K562 (cell line): Measurements from ENCODE around the gene KLHL9.

Experiments used
- HDAC3 ChIP-seq: fragments of 450-650 bp; IDR thresholded peaks from 2 replicates; pipeline ENCODE4 v1.6.1; 2018; ENCODE audit warnings: borderline replicate concordance, mild to moderate bottlenecking, moderate library complexity; ENCODE audit not compliant: partially characterized antibody
- KDM1A ChIP-seq, 2 experiments: fragments of 450-650 bp; IDR thresholded peaks; 2 replicates each; pipeline ENCODE4 v1.6.1; 2016; ENCODE audit warnings: mild to moderate bottlenecking in 2 of 2
- PCBP1 ChIP-seq: fragments of 200-400 bp; formaldehyde crosslinking; IDR thresholded peaks from 2 replicates; pipeline ENCODE4 v1.6.1; 2018; ENCODE audit warnings: mild to moderate bottlenecking, low read depth, low read length; ENCODE audit not compliant: poor library complexity, severe bottlenecking
- YY1 ChIP-seq, 3 experiments: IDR thresholded peaks; 2 replicates each; pipeline ENCODE4 v1.6.1; 2011; ENCODE audit warnings: low read length in 2 of 3, mild to moderate bottlenecking in 2 of 3, moderate library complexity in 2 of 3, borderline replicate concordance in 1 of 3, control low read depth in 1 of 3, low read depth in 1 of 3; ENCODE audit not compliant: insufficient read depth in 3 of 3, insufficient replicate concordance in 2 of 3, control insufficient read depth in 1 of 3, insufficient read length in 1 of 3; ENCODE audit errors: extremely low read depth in 1 of 3
- ZBED1 ChIP-seq: IDR thresholded peaks from 2 replicates; pipeline ENCODE4 v1.6.1; 2014
- ZFP30 ChIP-seq: fragments of 250-450 bp; sonication (Bioruptor Pico); IDR thresholded peaks from 2 replicates; pipeline ENCODE4 v1.8.0; 2022; ENCODE audit warnings: moderate library complexity, mild to moderate bottlenecking, inconsistent platforms, borderline replicate concordance
- ZNF133 ChIP-seq: fragments of 250-450 bp; sonication (Bioruptor Pico); IDR thresholded peaks from 2 replicates; pipeline ENCODE4 v1.4.0; 2020; ENCODE audit warnings: mild to moderate bottlenecking
- ZNF76 ChIP-seq: fragments of 250-450 bp; sonication (Bioruptor Pico); IDR thresholded peaks from 2 replicates; pipeline ENCODE4 v1.4.0; 2020; ENCODE audit warnings: mild to moderate bottlenecking, moderate library complexity, borderline replicate concordance
- TF ChIP-seq, protein P1 (sequence below): sonication (generic); formaldehyde crosslinking; IDR thresholded peaks from 2 replicates; pipeline ENCODE4 v1.5.0; 2020; ENCODE audit warnings: missing genetic modification reagents
- TF ChIP-seq, protein P2 (sequence below), 3 experiments: IDR thresholded peaks in 2 of 3; conservative IDR thresholded peaks in 1 of 3; 2 replicates each; pipeline ENCODE4 v1.5.1; 2011 to 2012; ENCODE audit warnings: low read length in 3 of 3, mild to moderate bottlenecking in 3 of 3, control low read depth in 2 of 3, improper control_type of control experiment in 1 of 3, inconsistent platforms in 1 of 3, low read depth in 1 of 3, mixed read lengths in 1 of 3, moderate library complexity in 1 of 3; ENCODE audit not compliant: insufficient read depth in 2 of 3
- TF ChIP-seq, protein P3 (sequence below): sonication (generic); formaldehyde crosslinking; IDR thresholded peaks from 2 replicates; pipeline ENCODE4 v1.8.0; 2022; ENCODE audit warnings: mild to moderate bottlenecking, missing genetic modification reagents

DNA sequence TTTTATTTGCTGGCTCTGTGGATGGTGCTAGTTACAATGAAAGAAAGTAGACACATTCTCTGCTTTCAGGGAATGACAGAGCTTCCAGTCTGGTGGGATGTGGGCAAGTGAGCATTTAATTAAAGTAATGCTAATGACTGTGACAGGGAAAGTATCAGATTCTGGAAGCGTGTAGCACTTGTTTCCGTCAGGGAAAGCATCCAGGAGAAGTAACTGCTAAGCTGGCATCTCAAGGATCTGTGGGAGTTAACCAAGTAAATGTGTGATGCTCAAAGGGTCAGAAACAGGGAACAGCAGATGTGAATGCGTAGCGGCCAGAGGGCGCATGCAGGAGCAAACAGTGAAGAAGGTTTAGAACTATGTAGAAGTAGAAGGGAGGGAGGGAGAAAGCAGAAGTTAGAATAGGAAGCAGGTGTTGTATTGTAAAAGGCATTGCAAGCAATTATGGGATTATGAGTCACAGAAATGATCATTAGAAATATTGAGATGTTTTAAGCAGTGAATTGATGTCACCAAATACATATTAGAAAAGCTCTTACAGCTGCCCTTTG, 12.2 kb downstream of the KLHL9 start:
- TF ChIP-seq, protein P1, sequence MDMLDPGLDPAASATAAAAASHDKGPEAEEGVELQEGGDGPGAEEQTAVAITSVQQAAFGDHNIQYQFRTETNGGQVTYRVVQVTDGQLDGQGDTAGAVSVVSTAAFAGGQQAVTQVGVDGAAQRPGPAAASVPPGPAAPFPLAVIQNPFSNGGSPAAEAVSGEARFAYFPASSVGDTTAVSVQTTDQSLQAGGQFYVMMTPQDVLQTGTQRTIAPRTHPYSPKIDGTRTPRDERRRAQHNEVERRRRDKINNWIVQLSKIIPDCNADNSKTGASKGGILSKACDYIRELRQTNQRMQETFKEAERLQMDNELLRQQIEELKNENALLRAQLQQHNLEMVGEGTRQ (CRISPR knock-in tag) = no peak
- TF ChIP-seq HDAC3 (no peak), PCBP1 (no peak), ZNF76 (CRISPR knock-in tag) (no peak), ZNF133 (CRISPR knock-in tag) (no peak), ZBED1 (no peak), ZFP30 (no peak), YY1 (IDR thresholded peaks at IDR 0.05; ENCODE audit: borderline replicate concordance in 1 of 3, control insufficient read depth in 1 of 3, extremely low read depth in 1 of 3, insufficient read depth in 3 of 3, insufficient read length in 1 of 3, insufficient replicate concordance in 2 of 3, low read depth in 1 of 3, low read length in 2 of 3) (no peak), KDM1A (IDR thresholded peaks at IDR 0.05) (no peak)
- TF ChIP-seq, protein P2, sequence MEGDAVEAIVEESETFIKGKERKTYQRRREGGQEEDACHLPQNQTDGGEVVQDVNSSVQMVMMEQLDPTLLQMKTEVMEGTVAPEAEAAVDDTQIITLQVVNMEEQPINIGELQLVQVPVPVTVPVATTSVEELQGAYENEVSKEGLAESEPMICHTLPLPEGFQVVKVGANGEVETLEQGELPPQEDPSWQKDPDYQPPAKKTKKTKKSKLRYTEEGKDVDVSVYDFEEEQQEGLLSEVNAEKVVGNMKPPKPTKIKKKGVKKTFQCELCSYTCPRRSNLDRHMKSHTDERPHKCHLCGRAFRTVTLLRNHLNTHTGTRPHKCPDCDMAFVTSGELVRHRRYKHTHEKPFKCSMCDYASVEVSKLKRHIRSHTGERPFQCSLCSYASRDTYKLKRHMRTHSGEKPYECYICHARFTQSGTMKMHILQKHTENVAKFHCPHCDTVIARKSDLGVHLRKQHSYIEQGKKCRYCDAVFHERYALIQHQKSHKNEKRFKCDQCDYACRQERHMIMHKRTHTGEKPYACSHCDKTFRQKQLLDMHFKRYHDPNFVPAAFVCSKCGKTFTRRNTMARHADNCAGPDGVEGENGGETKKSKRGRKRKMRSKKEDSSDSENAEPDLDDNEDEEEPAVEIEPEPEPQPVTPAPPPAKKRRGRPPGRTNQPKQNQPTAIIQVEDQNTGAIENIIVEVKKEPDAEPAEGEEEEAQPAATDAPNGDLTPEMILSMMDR (IDR thresholded peaks at IDR 0.05 in 2 of 3, conservative IDR thresholded peaks at IDR 0.05 in 1 of 3; ENCODE audit: insufficient read depth in 2 of 3, low read depth in 1 of 3, low read length in 3 of 3) = no peak
- TF ChIP-seq, protein P3, sequence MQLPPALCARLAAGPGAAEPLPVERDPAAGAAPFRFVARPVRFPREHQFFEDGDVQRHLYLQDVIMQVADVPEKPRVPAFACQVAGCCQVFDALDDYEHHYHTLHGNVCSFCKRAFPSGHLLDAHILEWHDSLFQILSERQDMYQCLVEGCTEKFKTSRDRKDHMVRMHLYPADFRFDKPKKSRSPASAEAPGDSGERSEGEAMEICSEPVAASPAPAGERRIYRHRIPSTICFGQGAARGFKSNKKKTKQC = no peak
